HepG2 (cell line): ENCODE measurements around the gene BRMS1. TPM values are rescaled to one million over a fixed set of nuclear protein-coding genes. Genes with fewer than 3 reads are reported as not detected.
A peak's percentile ranks its signal among the peaks of the same experiment; 100 is the strongest.

ENCODE experiments used
- ARHGAP35 ChIP-seq: sonication (generic); formaldehyde crosslinking; IDR thresholded peaks from 2 replicates; pipeline ENCODE4 v1.9.0; 2022; ENCODE audit warnings: mild to moderate bottlenecking, inconsistent platforms, moderate library complexity, missing genetic modification reagents, borderline replicate concordance
- ARID4A ChIP-seq: sonication (generic); formaldehyde crosslinking; IDR thresholded peaks from 2 replicates; pipeline ENCODE4 v1.5.0; 2020; ENCODE audit warnings: mild to moderate bottlenecking, missing genetic modification reagents, borderline replicate concordance
- CBX2 ChIP-seq, 2 experiments: fragments of 200-600 bp in 1 of 2; sonication (generic); formaldehyde crosslinking in 1 of 2; IDR thresholded peaks; 2 replicates each; pipeline versions ENCODE4 v1.7.0 to v1.8.1; 2018 to 2022; ENCODE audit warnings: low read depth in 2 of 2, low read length in 1 of 2, mild to moderate bottlenecking in 1 of 2, missing genetic modification reagents in 1 of 2
- CHCHD3 ChIP-seq: sonication (generic); formaldehyde crosslinking; IDR thresholded peaks from 2 replicates; pipeline ENCODE4 v1.8.0; 2022; ENCODE audit warnings: mild to moderate bottlenecking, missing genetic modification reagents, moderate library complexity
- REL ChIP-seq: sonication (generic); formaldehyde crosslinking; conservative IDR thresholded peaks from 2 replicates; pipeline ENCODE4 v1.8.0; 2022; ENCODE audit warnings: mild to moderate bottlenecking, missing genetic modification reagents, moderate library complexity
- SIN3B ChIP-seq: fragments of 150-350 bp; IDR thresholded peaks from 2 replicates; pipeline ENCODE4 v1.6.1; 2014; ENCODE audit warnings: low read length
- ZGPAT ChIP-seq: IDR thresholded peaks from 2 replicates; pipeline ENCODE4 v1.6.1; 2016; ENCODE audit warnings: mild to moderate bottlenecking
- ZHX2 ChIP-seq, 2 experiments: sonication (generic) in 1 of 2; formaldehyde crosslinking in 1 of 2; IDR thresholded peaks; 2 replicates each; pipeline versions ENCODE4 v1.6.1 to v1.9.0; 2014 to 2022; ENCODE audit warnings: antibody characterized with exemption in 1 of 2, borderline replicate concordance in 1 of 2, inconsistent platforms in 1 of 2, low read depth in 1 of 2, missing genetic modification reagents in 1 of 2
- ZNF562 ChIP-seq: sonication (generic); formaldehyde crosslinking; IDR thresholded peaks from 2 replicates; pipeline ENCODE4 v1.8.0; 2022; ENCODE audit warnings: missing genetic modification reagents, borderline replicate concordance
- ZNF616 ChIP-seq: sonication (generic); formaldehyde crosslinking; IDR thresholded peaks from 2 replicates; pipeline ENCODE4 v1.5.0; 2020; ENCODE audit warnings: low read depth, mild to moderate bottlenecking, missing genetic modification reagents
- ZNF704 ChIP-seq: sonication (generic); formaldehyde crosslinking; IDR thresholded peaks from 2 replicates; pipeline ENCODE4 v1.8.1; 2023; ENCODE audit warnings: mild to moderate bottlenecking, inconsistent platforms, moderate library complexity, missing genetic modification reagents, borderline replicate concordance
- ZNF75D ChIP-seq: sonication (generic); formaldehyde crosslinking; IDR thresholded peaks from 2 replicates; pipeline ENCODE4 v1.8.1; 2023; ENCODE audit warnings: missing genetic modification reagents, mild to moderate bottlenecking, borderline replicate concordance
- polyA plus RNA-seq, 8 experiments: library from polyadenylated mRNA; depleted of rRNA in 3 of 8; stranded (reverse) in 7 of 8; unstranded in 1 of 8; fragments of >200 nt; fragmentation: Illumina TruSeq in 4 of 8; extraction: Trizol in 4 of 8; gene quantifications; 2 replicates each; pipeline versions ENCODE4 v1.2.1 to v1.2.3, GENCODE V29; 2011 to 2016; ENCODE audit warnings: low read depth in 4 of 8, missing spikeins in 1 of 8, mixed read lengths in 1 of 8; ENCODE audit not compliant: insufficient read depth in 1 of 8
- total RNA-seq, 5 experiments: library from RNA; depleted of rRNA; stranded (reverse); fragments of >200 nt; fragmentation: Illumina TruSeq; extraction: Trizol; gene quantifications; 2 replicates each; pipeline ENCODE4 v1.2.3, GENCODE V29; 2016; ENCODE audit warnings: low read depth in 1 of 5

Gene BRMS1
- total and polyA plus RNA-seq, 2 of the 13 experiments (the other 11 are each of a cell fraction or from before 2014, with no cell fraction given) = 15.8 to 55.7 TPM

- TF ChIP-seq ZGPAT (CRISPR knock-in tag) = 0 out of 2 replicates have a peak, but pooled peaks have one; percentile 24
- TF ChIP-seq REL (CRISPR knock-in tag) = peak; percentile 86
- 0 out of 2 replicates have a peak, but pooled peaks have one; percentile 73 for TF ChIP-seq ARHGAP35 (CRISPR knock-in tag)
- no peak for TF ChIP-seq CBX2 (IDR thresholded peaks at IDR 0.05; ENCODE audit: low read depth, low read length)
- TF ChIP-seq CBX2 (CRISPR knock-in tag; IDR thresholded peaks at IDR 0.05; ENCODE audit: low read depth) = peak; percentile 65; the same call in 1 of the 2 replicates
- TF ChIP-seq ZNF562 (CRISPR knock-in tag) = 0 out of 2 replicates have a peak, but pooled peaks have one; percentile 36
- TF ChIP-seq ZHX2 (IDR thresholded peaks at IDR 0.05; ENCODE audit: low read depth) = no peak
- TF ChIP-seq ZHX2 (CRISPR knock-in tag; IDR thresholded peaks at IDR 0.05; ENCODE audit: borderline replicate concordance) = no peak
- TF ChIP-seq ARID4A (CRISPR knock-in tag) = peak; percentile 83
- TF ChIP-seq SIN3B = 0 out of 2 replicates have a peak, but pooled peaks have one; percentile 39
- TF ChIP-seq ZNF704 = peak; percentile 43; the same call in 1 of the 2 replicates
- peak; percentile 79; the same call in 1 of the 2 replicates for TF ChIP-seq ZNF616 (CRISPR knock-in tag)
- peak; percentile 90; the same call in 1 of the 2 replicates for TF ChIP-seq CHCHD3 (CRISPR knock-in tag)
- TF ChIP-seq ZNF75D (CRISPR knock-in tag) = peak; percentile 59; the same call in 1 of the 2 replicates
These were observed 55.2 kb downstream of the BRMS1 start (continued) for GRCh38 chr11:66289548-66290329.
